GM12864 (cell line): ENCODE data around the gene IFNA14.

Experiments
- DNase-seq: peaks from one replicate; pipeline ENCODE4 v3.0.0-alpha.2; 2011; ENCODE audit warnings: low read depth
- H3K4me3 ChIP-seq: 2 replicates; pipeline ENCODE4 v1.5.1; 2011; ENCODE audit warnings: mild to moderate bottlenecking, low read depth, low read length, control low read depth
- TF ChIP-seq, protein P1 (sequence below): IDR thresholded peaks from 2 replicates; pipeline ENCODE4 v1.5.1; 2011; ENCODE audit warnings: low read depth, mild to moderate bottlenecking, moderate library complexity, low read length, control low read depth, inconsistent platforms; ENCODE audit errors: missing control alignments

The IFNA14 gene

GRCh38 chr9:21266733-21267484 lies 27.1 kb upstream of the IFNA14 start:
- TF ChIP-seq, protein P1, sequence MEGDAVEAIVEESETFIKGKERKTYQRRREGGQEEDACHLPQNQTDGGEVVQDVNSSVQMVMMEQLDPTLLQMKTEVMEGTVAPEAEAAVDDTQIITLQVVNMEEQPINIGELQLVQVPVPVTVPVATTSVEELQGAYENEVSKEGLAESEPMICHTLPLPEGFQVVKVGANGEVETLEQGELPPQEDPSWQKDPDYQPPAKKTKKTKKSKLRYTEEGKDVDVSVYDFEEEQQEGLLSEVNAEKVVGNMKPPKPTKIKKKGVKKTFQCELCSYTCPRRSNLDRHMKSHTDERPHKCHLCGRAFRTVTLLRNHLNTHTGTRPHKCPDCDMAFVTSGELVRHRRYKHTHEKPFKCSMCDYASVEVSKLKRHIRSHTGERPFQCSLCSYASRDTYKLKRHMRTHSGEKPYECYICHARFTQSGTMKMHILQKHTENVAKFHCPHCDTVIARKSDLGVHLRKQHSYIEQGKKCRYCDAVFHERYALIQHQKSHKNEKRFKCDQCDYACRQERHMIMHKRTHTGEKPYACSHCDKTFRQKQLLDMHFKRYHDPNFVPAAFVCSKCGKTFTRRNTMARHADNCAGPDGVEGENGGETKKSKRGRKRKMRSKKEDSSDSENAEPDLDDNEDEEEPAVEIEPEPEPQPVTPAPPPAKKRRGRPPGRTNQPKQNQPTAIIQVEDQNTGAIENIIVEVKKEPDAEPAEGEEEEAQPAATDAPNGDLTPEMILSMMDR: no peak
- no peak overlapping the region for H3K4me3 ChIP-seq
- no peak for DNase-seq

- DNase-seq: no peak
- TF ChIP-seq, protein P1: no peak
- no peak overlapping the region for H3K4me3 ChIP-seq
Observed at GRCh38 chr9:21265421-21266189, 25.8 kb upstream of the IFNA14 start.

- no peak for DNase-seq
- TF ChIP-seq, protein P1: no peak
Observed at GRCh38 chr9:21255538-21256212, 15.9 kb upstream of the IFNA14 start.

DNA sequence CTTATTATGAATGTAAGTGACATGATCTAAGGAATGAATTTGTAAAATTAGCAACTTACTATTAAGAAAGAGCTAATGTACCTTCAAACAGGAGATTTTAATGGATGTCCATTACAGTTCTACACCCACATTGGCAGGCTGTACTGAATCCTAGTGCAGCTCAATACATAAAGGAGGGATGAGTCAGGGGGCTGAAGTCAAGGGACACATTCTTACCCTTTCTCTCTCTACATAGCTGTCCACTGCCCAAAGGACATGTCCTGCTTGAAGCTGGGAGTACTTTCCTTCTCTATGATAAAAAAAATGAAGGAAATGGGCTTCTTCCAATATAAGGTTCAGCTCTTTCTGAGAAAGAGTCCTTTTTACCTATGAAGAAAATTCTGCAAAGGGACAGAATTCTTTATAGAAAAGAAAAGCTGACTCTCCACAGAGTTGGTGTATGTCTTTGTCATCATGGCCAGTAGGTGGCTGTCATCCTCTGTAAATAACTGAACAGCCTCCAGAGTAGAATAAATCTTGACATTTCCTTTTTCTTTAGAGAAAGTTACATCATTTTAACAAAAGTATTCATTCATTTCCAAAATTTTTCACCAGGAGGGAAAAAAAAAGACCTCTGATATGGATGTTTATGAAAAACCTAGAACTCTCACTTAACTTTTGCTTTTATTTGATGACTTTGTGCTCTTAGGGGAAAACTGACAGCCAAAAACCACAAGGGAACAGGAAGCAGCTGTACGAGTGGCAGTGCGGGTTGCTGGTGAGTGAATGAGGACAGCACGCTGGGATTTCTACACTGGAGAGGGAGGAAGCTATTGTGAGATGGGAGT lies 13.1 kb upstream of the IFNA14 start:
- DNase-seq: no peak
- TF ChIP-seq, protein P1: peak; percentile 58
- H3K4me3 ChIP-seq: no peak overlapping the region

More at GRCh38 chr9:21255538-21256212, 15.9 kb upstream of the IFNA14 start:
- no peak overlapping the region for H3K4me3 ChIP-seq

- no peak overlapping the region for H3K4me3 ChIP-seq
- TF ChIP-seq, protein P1: no peak
- DNase-seq: no peak
Observed at GRCh38 chr9:21251638-21252037, 11.8 kb upstream of the IFNA14 start.

DNA sequence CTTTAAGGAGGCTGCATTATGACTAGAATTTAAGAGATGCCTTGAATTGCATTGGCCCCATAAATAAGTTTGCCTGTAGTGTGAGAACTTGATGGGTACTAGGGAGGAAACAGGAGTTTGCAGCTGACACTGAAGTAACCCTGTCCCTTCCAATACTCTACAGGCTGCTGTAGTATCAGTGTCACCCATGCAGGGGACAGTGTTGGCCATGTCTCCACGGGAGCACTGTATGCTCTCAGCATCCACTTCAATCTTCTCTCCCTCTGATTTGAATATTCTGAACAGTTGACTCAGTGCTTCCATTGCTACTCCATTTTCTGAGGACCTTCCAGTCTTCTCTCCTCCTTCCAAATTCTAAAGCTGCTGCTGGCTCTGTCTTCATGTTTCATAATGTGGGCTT lies 11.4 kb upstream of the IFNA14 start:
- TF ChIP-seq, protein P1: no peak
- no peak for DNase-seq
- H3K4me3 ChIP-seq: no peak overlapping the region
